ENCODE data around the gene CALCA.
"Not testable (repeated sequence)": the region's sequence is repeated elsewhere in the genome, so short reads cannot be mapped to it uniquely, and the experiment has no call there.

Gene CALCA
- total RNA-seq: 0 reads per million in 2 donors

GRCh38 chr11:14971865-14972580 is at the start of gene CALCA:
Gene CALCA (minus strand): TSS chr11:14972351. CDS start chr11:14971192, 1,159 bp downstream.
- DNase-seq: no peak

- no peak for DNase-seq
Measured at GRCh38 chr11:15016200-15016599, 44.0 kb upstream of the CALCA start.

- no peak for DNase-seq
Measured at GRCh38 chr11:15011776-15012345, 39.7 kb upstream of the CALCA start.

GRCh38 chr11:15010865-15011264 is 38.7 kb upstream of the CALCA start:
- DNase-seq: no peak

GRCh38 chr11:15006139-15006759 is 34.1 kb upstream of the CALCA start:
- no peak for DNase-seq

- not testable (repeated sequence) for DNase-seq
Measured at GRCh38 chr11:14988133-14988532, 16.0 kb upstream of the CALCA start.

GRCh38 chr11:14981507-14981906 is 9.4 kb upstream of the CALCA start:
- DNase-seq: no peak

- no peak for DNase-seq
Measured at GRCh38 chr11:14980854-14981253, 8.7 kb upstream of the CALCA start.

GRCh38 chr11:14977101-14977880 is 5.1 kb upstream of the CALCA start:
- no peak for DNase-seq

- no peak for DNase-seq
Measured at GRCh38 chr11:14975252-14975587, 3.1 kb upstream of the CALCA start.

GRCh38 chr11:14974515-14975251 is 2.5 kb upstream of the CALCA start:
- peak; percentile 40 for DNase-seq

- no peak for DNase-seq
Measured at GRCh38 chr11:14973621-14974514, 1.7 kb upstream of the CALCA start.

- no peak for DNase-seq
Measured at GRCh38 chr11:14972581-14973495, 687 bp upstream of the CALCA start.

GRCh38 chr11:14969901-14970323 is 2.2 kb downstream of the CALCA start:
- DNase-seq: peak; percentile 26

- no peak for DNase-seq
Measured at GRCh38 chr11:14967581-14968243, 4.4 kb downstream of the CALCA start.

GRCh38 chr11:14956111-14956510 is 16.0 kb downstream of the CALCA start:
- DNase-seq: no peak

- no peak for DNase-seq
Measured at GRCh38 chr11:14954581-14954980, 17.6 kb downstream of the CALCA start.

- no peak for DNase-seq
Measured at GRCh38 chr11:14953904-14954303, 18.2 kb downstream of the CALCA start.

- DNase-seq: no peak
Measured at GRCh38 chr11:14949437-14950147, 22.6 kb downstream of the CALCA start.

All from T-helper 9 cell (primary cell).